ENCODE results near the gene TANK.

Gene TANK

DNA sequence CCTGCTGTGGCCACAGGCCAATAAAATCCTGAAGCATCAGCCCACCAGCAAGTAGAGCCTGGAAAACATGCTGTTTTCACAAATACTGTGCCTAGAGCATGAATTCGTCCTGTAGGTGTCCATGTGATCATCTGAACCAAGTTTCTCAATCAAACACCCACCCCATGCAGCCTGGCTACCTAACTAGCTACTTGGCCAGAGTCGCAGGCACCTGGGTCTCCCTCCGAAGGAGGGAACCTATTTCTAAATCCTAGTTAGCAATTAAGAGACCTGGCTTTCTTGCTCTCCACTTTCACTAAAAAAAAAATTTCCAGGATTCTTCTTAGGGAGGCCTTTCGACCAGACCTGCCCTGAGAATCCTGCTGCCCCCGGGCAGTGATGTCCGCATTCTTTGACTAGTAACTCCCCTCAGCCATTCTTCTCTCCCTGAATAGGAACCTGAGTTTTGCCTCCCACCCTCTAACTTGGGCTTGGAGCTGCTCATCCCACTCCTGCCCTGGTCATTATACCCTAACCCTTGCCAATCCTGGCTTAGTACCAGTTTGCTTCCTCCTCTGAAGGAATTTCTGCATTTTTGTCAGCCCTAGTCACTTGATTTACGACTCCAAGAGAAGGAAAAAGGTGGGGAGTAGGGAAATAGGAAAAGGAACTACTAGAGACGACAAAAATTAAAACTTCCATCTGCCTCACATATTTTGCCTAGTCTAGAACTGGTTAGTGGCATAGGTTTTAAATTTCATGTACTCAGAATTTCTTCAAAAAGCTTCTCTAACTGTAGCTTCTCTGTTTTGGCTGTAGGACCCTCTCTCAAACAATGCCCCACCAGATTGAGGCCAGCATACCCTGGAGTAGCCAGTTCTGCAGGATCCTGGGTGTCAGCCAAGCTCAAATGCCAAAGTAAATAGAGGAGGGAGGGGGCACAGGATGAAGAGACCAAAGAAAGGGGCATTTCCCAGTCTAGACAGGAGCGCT is 25.4 kb upstream of the TANK start:
- Histone ChIP-seq H3K27me3 (ENCODE audit: control insufficient read depth, insufficient read depth, low read length) (no peaks in the 10 kb centered on the region), H3K4me3 (ENCODE audit: low read depth, low read length) (no peak overlapping the region), H3K4me1 (ENCODE audit: control insufficient read depth, insufficient read depth, low read length) (peaks cover 24% of the 10 kb centered on the region), H3K36me3 (ENCODE audit: control insufficient read depth, insufficient read depth, low read length) (no peaks in the 10 kb centered on the region), H3K9ac (ENCODE audit: low read length) (no peak overlapping the region), H3K9me3 (ENCODE audit: control insufficient read depth, insufficient read depth, low read depth, low read length) (no peaks in the 10 kb centered on the region), H3K27ac (ENCODE audit: low read depth, low read length) (no peak overlapping the region)

DNA sequence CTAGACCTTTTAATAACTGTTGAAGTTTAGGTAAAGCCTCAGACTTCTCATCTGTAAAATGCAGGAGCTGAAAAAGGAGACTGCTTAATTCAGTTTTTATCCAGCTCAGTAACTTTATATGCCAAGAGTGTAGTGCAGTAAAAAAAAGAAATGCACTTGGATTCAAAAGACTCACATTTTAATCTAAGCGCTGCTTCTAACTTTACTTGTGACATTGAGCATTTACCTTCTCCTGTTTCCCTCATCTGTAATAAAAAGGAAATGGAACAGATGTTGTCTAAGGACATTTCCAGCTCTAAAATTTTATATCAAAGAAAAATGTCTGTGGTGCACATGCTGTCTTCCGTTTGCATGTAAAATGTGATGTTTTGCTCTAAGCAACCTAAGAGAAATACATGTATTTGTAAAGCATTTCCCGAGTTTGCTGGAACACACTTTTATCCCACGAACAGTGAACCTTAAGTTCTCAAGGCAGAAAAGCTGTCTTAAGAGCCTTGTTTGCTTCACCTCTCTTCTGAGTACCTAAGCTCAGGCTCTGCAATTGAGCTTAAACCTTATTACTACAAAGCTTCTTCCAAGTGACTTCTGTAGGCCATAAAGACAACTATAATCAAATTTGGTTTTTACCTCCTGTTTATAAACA is 24.2 kb upstream of the TANK start:
- Histone ChIP-seq H3K27me3 (ENCODE audit: control insufficient read depth, insufficient read depth, low read length) (no peaks in the 10 kb centered on the region), H3K4me1 (ENCODE audit: control insufficient read depth, insufficient read depth, low read length) (peaks cover 24% of the 10 kb centered on the region), H3K36me3 (ENCODE audit: control insufficient read depth, insufficient read depth, low read length) (no peaks in the 10 kb centered on the region), H3K9ac (ENCODE audit: low read length) (no peak overlapping the region), H3K9me3 (ENCODE audit: control insufficient read depth, insufficient read depth, low read depth, low read length) (no peaks in the 10 kb centered on the region), H3K27ac (ENCODE audit: low read depth, low read length) (no peak overlapping the region), H3K4me3 (ENCODE audit: low read depth, low read length) (no peak overlapping the region)

DNA sequence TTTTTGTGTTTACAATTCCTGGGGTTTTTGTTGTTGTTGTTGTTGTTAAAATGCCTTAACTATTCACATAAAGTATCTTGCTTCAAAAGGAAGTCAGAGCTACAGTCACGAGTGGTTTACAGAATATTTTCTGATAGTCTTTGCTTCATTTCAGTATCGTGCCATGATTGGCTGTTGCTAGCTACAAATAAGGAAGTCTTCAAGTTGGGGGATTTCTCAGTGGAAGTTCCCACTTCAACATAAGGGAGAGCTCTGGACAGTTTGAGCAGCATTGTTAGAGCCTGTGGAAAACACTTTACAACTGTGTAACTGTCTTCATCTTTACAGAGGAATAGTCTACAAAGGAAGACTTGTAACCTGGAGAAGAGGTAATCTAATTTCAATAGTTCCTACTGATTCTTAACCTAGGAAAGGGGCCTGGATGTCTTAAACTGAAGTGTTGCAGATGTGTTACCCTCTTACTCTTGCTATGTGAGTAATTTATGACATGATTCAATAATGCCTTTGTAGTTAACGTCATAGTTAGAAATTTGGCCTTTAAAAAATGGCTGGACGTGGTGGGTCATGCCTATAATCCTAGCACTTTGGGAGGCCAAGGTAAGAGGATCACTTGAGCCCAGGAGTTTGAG is 23.4 kb upstream of the TANK start:
- H3K27ac ChIP-seq (ENCODE audit: low read depth, low read length): no peak overlapping the region
- H3K36me3 ChIP-seq (ENCODE audit: control insufficient read depth, insufficient read depth, low read length): no peaks in the 10 kb centered on the region
- no peaks in the 10 kb centered on the region for H3K27me3 ChIP-seq (ENCODE audit: control insufficient read depth, insufficient read depth, low read length)
- no peak overlapping the region for H3K9ac ChIP-seq (ENCODE audit: low read length)
- no peaks in the 10 kb centered on the region for H3K9me3 ChIP-seq (ENCODE audit: control insufficient read depth, insufficient read depth, low read depth, low read length)
- H3K4me1 ChIP-seq (ENCODE audit: control insufficient read depth, insufficient read depth, low read length): peaks cover 24% of the 10 kb centered on the region
- H3K4me3 ChIP-seq (ENCODE audit: low read depth, low read length): no peak overlapping the region

DNA sequence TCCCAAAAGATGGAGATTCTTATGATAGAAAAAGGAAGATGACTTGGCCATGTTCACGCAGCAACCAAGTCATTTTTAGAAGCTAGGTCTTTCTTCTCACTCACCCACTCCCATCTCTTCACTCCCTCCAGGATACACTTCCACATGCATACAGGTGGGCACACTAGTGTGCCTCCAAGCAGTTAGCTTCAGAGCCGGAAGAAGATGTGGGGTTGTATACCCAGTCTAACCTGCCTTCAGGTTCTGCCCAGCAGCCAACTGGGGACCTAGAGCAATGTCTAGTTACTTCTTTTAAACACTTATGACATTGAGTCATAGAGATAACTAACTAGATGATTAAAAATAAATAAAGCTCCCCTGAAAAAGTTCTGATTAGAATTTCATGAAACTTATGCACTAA is 21.8 kb upstream of the TANK start:
- no peaks in the 10 kb centered on the region for H3K27me3 ChIP-seq (ENCODE audit: control insufficient read depth, insufficient read depth, low read length)
- no peak overlapping the region for H3K27ac ChIP-seq (ENCODE audit: low read depth, low read length)
- no peaks in the 10 kb centered on the region for H3K9me3 ChIP-seq (ENCODE audit: control insufficient read depth, insufficient read depth, low read depth, low read length)
- no peak overlapping the region for H3K9ac ChIP-seq (ENCODE audit: low read length)
- H3K4me1 ChIP-seq (ENCODE audit: control insufficient read depth, insufficient read depth, low read length): peaks cover 24% of the 10 kb centered on the region
- no peak overlapping the region for H3K4me3 ChIP-seq (ENCODE audit: low read depth, low read length)
- H3K36me3 ChIP-seq (ENCODE audit: control insufficient read depth, insufficient read depth, low read length): no peaks in the 10 kb centered on the region

DNA sequence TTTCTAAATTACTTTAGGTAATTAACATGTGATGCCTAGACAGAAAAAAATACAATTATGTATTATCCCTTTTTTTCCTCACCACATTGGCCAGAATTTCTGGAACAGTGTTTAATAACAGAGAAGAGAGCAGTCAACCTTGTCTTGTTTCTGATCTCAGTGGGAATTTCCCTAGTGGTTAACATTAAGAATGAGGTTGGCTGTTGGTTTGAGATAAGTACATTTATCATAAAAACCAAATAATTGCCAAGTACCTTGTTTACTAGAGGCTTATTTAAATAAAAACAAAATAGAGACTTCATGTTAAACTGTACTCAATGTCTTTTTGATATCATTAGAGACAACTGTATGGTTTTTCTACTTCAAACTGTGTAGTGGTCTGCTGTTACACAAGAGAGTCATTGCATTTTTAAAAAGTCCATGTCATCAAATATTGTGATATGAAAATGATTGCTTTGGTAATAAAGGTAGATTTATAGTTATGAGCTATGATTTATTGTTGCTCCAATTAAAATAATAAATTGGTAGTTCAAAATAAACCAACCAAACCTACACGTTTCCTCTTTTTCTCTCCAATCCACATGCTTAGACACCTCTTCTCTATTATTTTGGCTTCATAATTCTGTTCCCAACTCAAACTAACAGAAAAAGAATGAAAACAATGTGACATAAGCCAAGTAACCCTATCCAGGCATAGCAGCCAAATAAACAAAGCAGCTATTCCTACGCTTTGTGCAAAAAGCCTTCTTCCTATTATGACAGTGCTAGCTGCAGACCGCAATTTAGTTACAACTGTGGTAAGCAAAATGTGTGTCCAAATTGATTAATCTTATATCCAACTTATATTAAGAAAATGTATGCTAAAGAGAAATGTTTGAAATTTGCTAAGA is 20.9 kb upstream of the TANK start:
- Histone ChIP-seq H3K4me1 (ENCODE audit: control insufficient read depth, insufficient read depth, low read length) (peaks cover 23% of the 10 kb centered on the region), H3K9ac (ENCODE audit: low read length) (no peak overlapping the region), H3K27ac (ENCODE audit: low read depth, low read length) (no peak overlapping the region), H3K27me3 (ENCODE audit: control insufficient read depth, insufficient read depth, low read length) (no peaks in the 10 kb centered on the region), H3K36me3 (ENCODE audit: control insufficient read depth, insufficient read depth, low read length) (no peaks in the 10 kb centered on the region), H3K4me3 (ENCODE audit: low read depth, low read length) (no peak overlapping the region), H3K9me3 (ENCODE audit: control insufficient read depth, insufficient read depth, low read depth, low read length) (no peaks in the 10 kb centered on the region)

GRCh38 chr2:161141033-161141432 is 19.2 kb upstream of the TANK start:
- Histone ChIP-seq H3K4me1 (ENCODE audit: control insufficient read depth, insufficient read depth, low read length) (peaks cover 10% of the 10 kb centered on the region), H3K27ac (ENCODE audit: low read depth, low read length) (no peak overlapping the region), H3K4me3 (ENCODE audit: low read depth, low read length) (no peak overlapping the region)

DNA sequence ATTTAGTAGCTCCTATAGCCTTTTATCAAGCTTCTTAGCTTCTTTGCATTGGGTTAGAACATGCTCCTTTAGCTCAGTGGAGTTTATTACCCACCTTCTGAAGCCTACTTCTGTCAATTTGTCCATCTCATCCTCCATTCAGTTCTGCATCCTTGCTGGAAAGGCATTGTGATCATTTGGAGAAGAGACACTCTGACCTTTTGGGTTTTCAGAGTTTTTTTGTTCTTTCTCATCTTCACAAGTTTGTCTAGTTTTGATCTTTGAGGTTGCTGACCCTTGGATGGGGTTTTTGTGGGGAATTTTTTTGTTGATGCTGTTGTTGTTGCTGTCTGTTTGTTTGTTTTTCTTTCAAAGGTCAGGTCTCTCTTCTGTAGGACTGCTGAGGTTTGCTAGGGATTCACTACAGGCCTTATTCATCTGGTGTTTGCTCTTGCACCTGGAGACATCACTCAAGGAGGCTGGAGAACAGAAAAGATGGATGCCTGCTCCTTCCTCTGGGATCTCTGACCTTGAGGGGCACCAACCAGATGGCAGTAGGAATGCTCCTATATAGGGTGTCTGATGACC is 13.9 kb upstream of the TANK start:
- Histone ChIP-seq H3K36me3 (ENCODE audit: control insufficient read depth, insufficient read depth, low read length) (no peaks in the 10 kb centered on the region), H3K9me3 (ENCODE audit: control insufficient read depth, insufficient read depth, low read depth, low read length) (peaks cover 29% of the 10 kb centered on the region), H3K27me3 (ENCODE audit: control insufficient read depth, insufficient read depth, low read length) (no peaks in the 10 kb centered on the region), H3K4me1 (ENCODE audit: control insufficient read depth, insufficient read depth, low read length) (peaks cover 5% of the 10 kb centered on the region; the same call in 1 of the 2 replicates), H3K4me3 (ENCODE audit: low read depth, low read length) (no peak overlapping the region), H3K27ac (ENCODE audit: low read depth, low read length) (no peak overlapping the region), H3K9ac (ENCODE audit: low read length) (no peak overlapping the region)

More at GRCh38 chr2:161141033-161141432, 19.2 kb upstream of the TANK start:
- Histone ChIP-seq H3K9ac (ENCODE audit: low read length) (no peak overlapping the region), H3K9me3 (ENCODE audit: control insufficient read depth, insufficient read depth, low read depth, low read length) (no peaks in the 10 kb centered on the region), H3K36me3 (ENCODE audit: control insufficient read depth, insufficient read depth, low read length) (no peaks in the 10 kb centered on the region), H3K27me3 (ENCODE audit: control insufficient read depth, insufficient read depth, low read length) (no peaks in the 10 kb centered on the region)

- H3K9me3 ChIP-seq (ENCODE audit: control insufficient read depth, insufficient read depth, low read depth, low read length): peaks cover 29% of the 10 kb centered on the region
- H3K27ac ChIP-seq (ENCODE audit: low read depth, low read length): no peak overlapping the region
- H3K9ac ChIP-seq (ENCODE audit: low read length): no peak overlapping the region
- H3K36me3 ChIP-seq (ENCODE audit: control insufficient read depth, insufficient read depth, low read length): no peaks in the 10 kb centered on the region
- no peaks in the 10 kb centered on the region for H3K27me3 ChIP-seq (ENCODE audit: control insufficient read depth, insufficient read depth, low read length)
- H3K4me1 ChIP-seq (ENCODE audit: control insufficient read depth, insufficient read depth, low read length): peaks cover 5% of the 10 kb centered on the region; the same call in 1 of the 2 replicates
- no peak overlapping the region for H3K4me3 ChIP-seq (ENCODE audit: low read depth, low read length)
Measured at GRCh38 chr2:161146996-161147395, 13.2 kb upstream of the TANK start.

GRCh38 chr2:161147856-161148255 is 12.4 kb upstream of the TANK start:
- Histone ChIP-seq H3K27ac (ENCODE audit: low read depth, low read length) (no peak overlapping the region), H3K27me3 (ENCODE audit: control insufficient read depth, insufficient read depth, low read length) (no peaks in the 10 kb centered on the region), H3K4me3 (ENCODE audit: low read depth, low read length) (no peak overlapping the region), H3K36me3 (ENCODE audit: control insufficient read depth, insufficient read depth, low read length) (no peaks in the 10 kb centered on the region), H3K9me3 (ENCODE audit: control insufficient read depth, insufficient read depth, low read depth, low read length) (peaks cover 33% of the 10 kb centered on the region), H3K9ac (ENCODE audit: low read length) (no peak overlapping the region), H3K4me1 (ENCODE audit: control insufficient read depth, insufficient read depth, low read length) (peaks cover 5% of the 10 kb centered on the region; the same call in 1 of the 2 replicates)

- peaks cover 5% of the 10 kb centered on the region; the same call in 1 of the 2 replicates for H3K4me1 ChIP-seq (ENCODE audit: control insufficient read depth, insufficient read depth, low read length)
- peaks cover 33% of the 10 kb centered on the region for H3K9me3 ChIP-seq (ENCODE audit: control insufficient read depth, insufficient read depth, low read depth, low read length)
- H3K27me3 ChIP-seq (ENCODE audit: control insufficient read depth, insufficient read depth, low read length): no peaks in the 10 kb centered on the region
- no peak overlapping the region for H3K9ac ChIP-seq (ENCODE audit: low read length)
- no peak overlapping the region for H3K4me3 ChIP-seq (ENCODE audit: low read depth, low read length)
- no peak overlapping the region for H3K27ac ChIP-seq (ENCODE audit: low read depth, low read length)
- no peaks in the 10 kb centered on the region for H3K36me3 ChIP-seq (ENCODE audit: control insufficient read depth, insufficient read depth, low read length)
Measured at GRCh38 chr2:161150704-161151103, 9.5 kb upstream of the TANK start.
